Transverse colon (tissue), 4 donors: ENCODE data around the gene FAM161B. TPM values are rescaled to one million over a fixed set of nuclear protein-coding genes. Genes with fewer than 3 reads are reported as not detected.

Source experiments
- DNase-seq: peaks from one replicate; pipeline ENCODE4 v3.0.0-alpha.2; 2019
- H3K27ac ChIP-seq, 4 donors: fragments of 200-600 bp; sonication (generic); 2 replicates each; pipeline ENCODE4 v1.5.1; 2016 to 2018; ENCODE audit warnings: inconsistent platforms in 4 of 4
- H3K27me3 ChIP-seq: fragments of 200-600 bp; sonication (generic); 2 replicates; pipeline ENCODE4 v1.5.1; 2017; ENCODE audit warnings: inconsistent platforms
- H3K36me3 ChIP-seq, 4 donors: fragments of 200-600 bp; sonication (generic); 2 replicates each; pipeline ENCODE4 v1.5.1; 2017 to 2019; ENCODE audit warnings: inconsistent platforms in 4 of 4
- H3K4me1 ChIP-seq, 4 donors: fragments of 200-600 bp; sonication (generic); 2 replicates each; pipeline ENCODE4 v1.5.1; 2017 to 2020; ENCODE audit warnings: inconsistent platforms in 4 of 4
- H3K4me3 ChIP-seq, 4 donors: fragments of 200-600 bp; sonication (generic); 1 replicate in 1 of 4; 2 replicates in 3 of 4; pipeline versions ENCODE4 v1.5.1 to v1.6.1; 2017 to 2019; ENCODE audit warnings: inconsistent platforms in 4 of 4
- H3K9me3 ChIP-seq, 2 donors: fragments of 200-600 bp; sonication (generic); 2 replicates each; pipeline ENCODE4 v1.5.1; 2017 to 2019; ENCODE audit warnings: inconsistent platforms in 2 of 2
- CTCF ChIP-seq, 5 experiments: fragments of 200-600 bp in 3 of 5; fragments of 450-650 bp in 2 of 5; sonication (generic) in 3 of 5; IDR thresholded peaks; 1 replicate in 2 of 5; 2 replicates in 3 of 5; pipeline ENCODE4 v1.5.1; 2016 to 2017; ENCODE audit warnings: antibody characterized with exemption in 5 of 5, inconsistent platforms in 3 of 5, mild to moderate bottlenecking in 2 of 5, moderate library complexity in 1 of 5
- EP300 ChIP-seq: sonication (generic); formaldehyde crosslinking; IDR thresholded peaks from one replicate; pipeline ENCODE4 v1.6.1; 2017; ENCODE audit warnings: antibody characterized with exemption, low read depth
- POLR2A ChIP-seq: fragments of 450-650 bp; IDR thresholded peaks from one replicate; pipeline ENCODE4 v1.6.1; 2016; ENCODE audit warnings: antibody characterized with exemption, mild to moderate bottlenecking, moderate library complexity
- POLR2AphosphoS5 ChIP-seq, 3 donors: sonication (generic); formaldehyde crosslinking; IDR thresholded peaks; one replicate each; pipeline ENCODE4 v1.6.1; 2016; ENCODE audit warnings: antibody characterized with exemption in 3 of 3
- WGBS, 2 donors: methylation state at CpG; one replicate each; pipeline ENCODE4 v1.1.5; 2018; ENCODE audit warnings: low coverage in 1 of 2; 5-methylcytosine and 5-hydroxymethylcytosine counted together
- in situ Hi-C, 4 donors: fragments of 200-750 bp; cut with MboI; loops; one replicate each; pipeline versions ENCODE4 v1.15.0 to v1.15.1; 2017; ENCODE audit warnings: low sequenced_read_pairs in 3 of 4, low pct_ligation_motif_present in 1 of 4, low pct_unique_long_range_greater_than_20kb in 1 of 4
- intact Hi-C: fragments of 100-400 bp; cut with DNase I; formaldehyde crosslinking; loops from one replicate; pipeline ENCODE4 v1.15.1; 2023; ENCODE audit warnings: low total_unique reads
- total RNA-seq, 4 donors: library from RNA; depleted of rRNA; stranded (reverse); fragments of >200 nt; gene quantifications; one replicate each; pipeline ENCODE4 v1.1.0, GENCODE V29; 2016

The FAM161B gene
- total RNA-seq, 4 donors from 2014 or later: 2.4 to 7.2 (median 4.8) TPM

- Histone ChIP-seq H3K4me3 (no peak overlapping the region), H3K36me3 (no peaks in the 10 kb centered on the region), H3K27ac (peak overlapping the region; percentile 15 to 61 (median 46)), H3K4me1 (peaks cover 0 to 41% (median 19%) of the 10 kb centered on the region in 4 donors), H3K9me3 (no peaks in the 10 kb centered on the region), H3K27me3 (no peaks in the 10 kb centered on the region)
- TF ChIP-seq EP300: no peak
- TF ChIP-seq CTCF (IDR thresholded peaks at IDR 0.05): no peak
- no peak for TF ChIP-seq POLR2AphosphoS5 (IDR thresholded peaks at IDR 0.05)
- no peak for TF ChIP-seq POLR2A
- DNase-seq: peak; percentile 24
- WGBS, 2 donors: 42 to 59% methylated on average over 3 to 17 of the region's 17 CpGs
- intact Hi-C loops (no loop called here), in situ Hi-C loops (no loop called here)
Measured at GRCh38 chr14:73944432-73945158, 5.3 kb downstream of the FAM161B start.

- in situ Hi-C loops: no loop called here
- no peak for DNase-seq
- TF ChIP-seq POLR2AphosphoS5 (IDR thresholded peaks at IDR 0.05) (no peak), EP300 (no peak)
- Histone ChIP-seq H3K27me3 (no peaks in the 10 kb centered on the region), H3K36me3 (no peaks in the 10 kb centered on the region), H3K27ac (peak overlapping the region in 1 of 4 donors; percentile 18), H3K4me3 (no peak overlapping the region), H3K9me3 (no peaks in the 10 kb centered on the region), H3K4me1 (peaks cover 0 to 34% (median 15%) of the 10 kb centered on the region in 4 donors)
- WGBS, 2 donors: 31 to 48% methylated on average over 3 to 4 of the region's 4 CpGs
- intact Hi-C loops: no loop called here
Measured at GRCh38 chr14:73943083-73943482, 6.8 kb downstream of the FAM161B start.

- H3K4me3 ChIP-seq: no peak overlapping the region
Measured at GRCh38 chr14:73942180-73942579, 7.7 kb downstream of the FAM161B start.

GRCh38 chr14:73937012-73937411, 12.9 kb downstream of the FAM161B start:
- Histone ChIP-seq H3K9me3 (no peaks in the 10 kb centered on the region), H3K27ac (no peak overlapping the region), H3K4me3 (no peak overlapping the region), H3K4me1 (peaks cover 0 to under 1% (median 0%) of the 10 kb centered on the region in 4 donors), H3K36me3 (peaks cover 0 to 32% (median 11%) of the 10 kb centered on the region in 4 donors), H3K27me3 (no peaks in the 10 kb centered on the region)
- intact Hi-C loops: no loop called here
- no peak for TF ChIP-seq POLR2A
- no peak for TF ChIP-seq CTCF (IDR thresholded peaks at IDR 0.05)
- TF ChIP-seq POLR2AphosphoS5 (IDR thresholded peaks at IDR 0.05): no peak
- no peak for TF ChIP-seq EP300
- DNase-seq: no peak
- WGBS, 2 donors: 100% methylated on average over 2 of the region's 2 CpGs
- in situ Hi-C loops: no loop called here

More at GRCh38 chr14:73942180-73942579, 7.7 kb downstream of the FAM161B start:
- no peaks in the 10 kb centered on the region for H3K27me3 ChIP-seq
- in situ Hi-C loops: no loop called here
- peak overlapping the region in 1 of 4 donors; percentile 18 for H3K27ac ChIP-seq
- H3K36me3 ChIP-seq: peaks cover 0 to 6% (median under 1%) of the 10 kb centered on the region in 4 donors
- peak in 1 of 5 experiments; percentile 11 for TF ChIP-seq CTCF (IDR thresholded peaks at IDR 0.05)
- no peak for TF ChIP-seq POLR2AphosphoS5 (IDR thresholded peaks at IDR 0.05)
- 20 to 88% methylated on average over 1 to 7 of the region's 7 CpGs for WGBS, 2 donors
- H3K9me3 ChIP-seq: no peaks in the 10 kb centered on the region
- peaks cover 0 to 34% (median 15%) of the 10 kb centered on the region in 4 donors for H3K4me1 ChIP-seq
- intact Hi-C loops: no loop called here
- DNase-seq: no peak
